Astrocyte (in vitro differentiated cells and primary cell): ENCODE results near the gene NCLN.

Source experiments
- CTCF ChIP-seq: IDR thresholded peaks from 2 replicates; pipeline ENCODE4 v1.5.1; 2011; ENCODE audit warnings: low read depth, mild to moderate bottlenecking, inconsistent platforms, low read length, moderate library complexity; ENCODE audit not compliant: insufficient read depth
- EZH2 ChIP-seq: IDR thresholded peaks from 2 replicates; pipeline ENCODE4 v1.6.1; 2012; ENCODE audit warnings: mild to moderate bottlenecking, low read length, inconsistent platforms; ENCODE audit not compliant: insufficient read depth

- no peak for TF ChIP-seq CTCF
- no peak for TF ChIP-seq EZH2
Observed at GRCh38 chr19:3196064-3196932, 10.6 kb downstream of the NCLN start.
